Measurements from ENCODE around the gene PRKD2. TPM values are rescaled to one million over a fixed set of nuclear protein-coding genes. Genes with fewer than 3 reads are reported as not detected.

PRKD2 gene
- total RNA-seq, 4 donors from 2014 or later = 52.6 to 120 (median 66.7) TPM

- no peak for TF ChIP-seq CTCF (IDR thresholded peaks at IDR 0.05)
- TF ChIP-seq POLR2A (IDR thresholded peaks at IDR 0.05) = no peak
- 80 to 89% methylated on average over 12 of the region's 12 CpGs for WGBS, 2 donors
- H3K4me3 ChIP-seq (ENCODE audit: low read depth, poor library complexity, severe bottlenecking) = no peak overlapping the region
- DNase-seq (ENCODE audit: low spot score in 2 of 2) = no peak
- intact Hi-C loops (cut with DNase I; ENCODE audit: low total_unique reads) = no loop called here
These were observed 27.2 kb upstream of the PRKD2 start for GRCh38 chr19:46744005-46744691.

- H3K4me3 ChIP-seq (ENCODE audit: low read depth, poor library complexity, severe bottlenecking) = no peak overlapping the region
- WGBS, 2 donors = 73 to 77% methylated on average over 4 of the region's 4 CpGs
- DNase-seq (ENCODE audit: low spot score in 2 of 2) = no peak
- no peak for TF ChIP-seq POLR2A (IDR thresholded peaks at IDR 0.05)
- no peak for TF ChIP-seq CTCF (IDR thresholded peaks at IDR 0.05)
- intact Hi-C loops (cut with DNase I; ENCODE audit: low total_unique reads) = no loop called here
These were observed 26.1 kb upstream of the PRKD2 start for GRCh38 chr19:46742926-46743480.

- DNase-seq (ENCODE audit: low spot score in 2 of 2) = no peak
- intact Hi-C loops (cut with DNase I; ENCODE audit: low total_unique reads) = no loop called here
- WGBS, 2 donors = 71 to 72% methylated on average over 17 of the region's 17 CpGs
- no peak overlapping the region for H3K4me3 ChIP-seq (ENCODE audit: low read depth, poor library complexity, severe bottlenecking)
- TF ChIP-seq POLR2A (IDR thresholded peaks at IDR 0.05) = no peak
- no peak for TF ChIP-seq CTCF (IDR thresholded peaks at IDR 0.05)
These were observed 24.5 kb upstream of the PRKD2 start for GRCh38 chr19:46741447-46741846.

- TF ChIP-seq CTCF (IDR thresholded peaks at IDR 0.05) (no peak), POLR2A (IDR thresholded peaks at IDR 0.05) (no peak)
- no peak overlapping the region for H3K4me3 ChIP-seq (ENCODE audit: low read depth, poor library complexity, severe bottlenecking)
- WGBS, 2 donors = 71 to 74% methylated on average over 13 to 14 of the region's 14 CpGs
- DNase-seq (ENCODE audit: low spot score in 2 of 2) = no peak
- intact Hi-C loops (cut with DNase I; ENCODE audit: low total_unique reads) = no loop called here
These were observed 22.4 kb upstream of the PRKD2 start for GRCh38 chr19:46739290-46739771.

- WGBS, 2 donors = 81 to 85% methylated on average over 19 of the region's 19 CpGs
- intact Hi-C loops (cut with DNase I; ENCODE audit: low total_unique reads) = no loop called here
- no peak for DNase-seq (ENCODE audit: low spot score in 2 of 2)
- TF ChIP-seq CTCF (IDR thresholded peaks at IDR 0.05) = no peak
- TF ChIP-seq POLR2A (IDR thresholded peaks at IDR 0.05) = no peak
- H3K4me3 ChIP-seq (ENCODE audit: low read depth, poor library complexity, severe bottlenecking) = no peak overlapping the region
These were observed 20.9 kb upstream of the PRKD2 start for GRCh38 chr19:46737761-46738171.
